Stimulated activated CD4-positive, alpha-beta T cell treated with anti-CD3 and anti-CD28 coated beads, TNF-alpha, amount 100 ng/mL, for 4 hours (primary cell): ENCODE results near the gene SLIRP.
"Not testable (repeated sequence)": the region's sequence is repeated elsewhere in the genome, so short reads cannot be mapped to it uniquely, and the experiment has no call there.

ENCODE experiments used
- DNase-seq, 3 experiments: peaks; one replicate each; pipeline ENCODE4 v3.0.0-alpha.2; 2020; ENCODE audit warnings: low read depth in 3 of 3

Gene SLIRP

GRCh38 chr14:77746064-77746702 is 38.3 kb downstream of the SLIRP start:
- no peak for DNase-seq

- DNase-seq: not testable (repeated sequence)
Observed at GRCh38 chr14:77747425-77747824, 39.5 kb downstream of the SLIRP start.

DNA sequence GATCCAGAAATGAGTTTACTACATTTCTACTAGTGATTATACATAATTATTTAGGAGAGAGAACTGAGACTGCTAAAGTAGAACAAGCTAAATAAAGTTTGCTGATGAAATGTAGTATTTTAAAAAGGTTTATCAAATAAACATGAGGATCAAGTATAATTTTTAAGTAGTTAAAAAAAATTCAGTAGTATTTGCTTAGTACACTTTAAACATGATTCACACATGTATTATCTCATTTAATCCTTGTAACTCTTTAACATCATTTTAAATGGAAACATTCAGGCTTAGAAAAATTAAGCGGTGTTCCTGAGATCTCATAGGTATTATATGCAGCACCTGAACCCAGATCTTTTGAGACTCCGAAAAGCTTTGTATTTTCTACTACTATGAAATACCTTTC is 44.4 kb downstream of the SLIRP start:
- DNase-seq: no peak

DNA sequence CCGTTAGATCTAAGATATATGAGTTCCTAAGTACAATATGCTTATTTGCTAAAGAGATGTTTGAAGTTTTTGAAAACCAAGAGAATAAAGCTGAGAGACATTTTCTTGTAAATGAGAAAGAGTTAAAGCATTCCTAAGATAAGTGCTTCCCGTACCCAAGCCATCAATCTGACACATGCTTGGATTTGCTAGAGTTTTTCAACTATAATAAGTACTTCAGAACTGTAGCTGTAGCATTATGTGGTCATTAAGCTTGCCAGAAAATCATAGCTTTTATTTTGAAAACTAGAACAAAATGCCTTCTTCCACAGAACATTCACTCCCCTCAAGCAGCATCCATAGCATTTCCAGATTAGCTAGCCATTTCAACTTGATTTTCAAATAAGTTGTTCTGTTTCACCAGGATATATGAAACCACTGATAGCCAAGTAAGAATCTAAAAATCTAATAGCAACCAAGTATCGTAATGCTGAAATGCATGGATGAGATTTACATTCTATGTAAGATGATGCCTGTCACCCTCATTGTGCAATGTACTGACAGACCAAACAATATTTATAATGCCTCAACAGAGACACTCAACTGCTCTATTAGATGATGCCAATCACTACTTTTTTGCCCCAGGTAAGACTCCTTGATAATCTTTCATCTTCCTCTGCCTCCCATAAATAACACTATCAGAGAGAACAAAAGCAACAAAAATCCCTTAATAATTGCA is 45.1 kb downstream of the SLIRP start:
- no peak for DNase-seq

DNA sequence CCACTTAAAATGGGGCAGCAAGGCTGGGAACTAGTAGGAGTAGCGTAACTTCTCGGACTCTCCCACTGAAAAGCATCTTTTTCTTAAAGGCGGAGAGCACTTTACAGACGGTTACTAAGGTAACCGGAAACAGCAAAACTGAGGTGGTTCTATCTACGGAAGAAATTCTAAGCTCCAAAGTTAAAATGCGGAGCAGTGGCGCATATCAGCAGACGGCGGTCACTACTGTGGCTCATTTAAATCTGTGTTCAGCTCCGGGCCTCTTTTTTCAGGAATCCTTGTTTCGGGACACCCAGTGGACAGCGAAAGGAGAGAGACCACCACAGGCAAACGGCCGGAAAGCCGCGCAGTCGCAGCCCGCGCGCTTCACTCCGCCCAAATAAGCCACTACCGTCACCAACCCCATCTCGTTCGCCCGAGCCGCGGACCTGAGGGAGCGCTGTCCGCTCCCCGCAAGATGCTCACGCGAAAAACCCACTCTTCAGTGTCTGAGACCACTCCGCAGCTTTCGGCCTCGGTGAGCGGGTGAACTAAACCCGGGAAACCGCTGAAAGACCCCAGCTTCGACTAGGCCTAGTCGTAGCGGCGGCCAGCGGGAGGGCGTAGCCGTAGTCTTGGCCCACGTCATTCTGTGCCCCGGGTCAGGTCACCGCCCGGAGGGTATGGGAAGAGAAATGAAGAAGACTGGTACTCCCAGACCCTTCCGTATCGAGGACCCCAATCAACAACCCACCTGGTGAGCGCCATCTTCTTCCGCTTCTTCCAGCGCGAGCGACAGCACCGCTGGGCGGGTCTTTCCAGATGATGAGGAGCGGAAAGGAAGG is 52.7 kb downstream of the SLIRP start, which contains the start of gene SNW1:
Gene SNW1 (minus strand): TSS at position 776 of the 824 bp plus-strand sequence. CDS start 29 bp downstream, at position 747.
- DNase-seq: peak; percentile 68 to 86 (median 77)

- DNase-seq: no peak
Observed at GRCh38 chr14:77761205-77761931, 53.5 kb downstream of the SLIRP start.

GRCh38 chr14:77763316-77763715 is 55.4 kb downstream of the SLIRP start:
- DNase-seq: no peak

DNA sequence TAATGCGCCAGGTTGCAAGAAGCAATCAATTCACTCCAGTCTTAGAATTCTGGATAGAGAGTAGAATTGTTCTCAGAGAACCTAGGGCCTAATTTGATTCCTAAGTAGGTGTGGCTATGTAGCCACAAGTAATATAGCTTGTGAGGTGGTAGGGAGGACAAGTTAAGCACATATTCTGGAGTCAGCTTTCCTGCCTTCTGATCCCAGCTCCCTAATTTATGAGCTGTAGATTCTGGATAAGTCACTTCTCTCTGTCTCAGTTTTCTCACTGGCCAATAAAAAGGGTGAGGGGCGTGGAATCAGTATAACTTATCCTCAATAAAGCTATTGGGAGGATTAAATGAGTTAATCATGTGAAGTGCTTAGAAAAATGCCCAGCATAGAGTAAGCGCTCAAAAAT is 56.1 kb downstream of the SLIRP start:
- DNase-seq: no peak
